GM12872 (cell line): ENCODE measurements around the gene ERICH6.

Experiments used
- CTCF ChIP-seq: IDR thresholded peaks from 3 replicates; pipeline ENCODE4 v1.5.1; 2011; ENCODE audit warnings: low read depth, mild to moderate bottlenecking, low read length, moderate library complexity; ENCODE audit not compliant: insufficient read depth

ERICH6 gene

GRCh38 chr3:150635526-150635925 is 68.2 kb downstream of the ERICH6 start:
- TF ChIP-seq CTCF: no peak

DNA sequence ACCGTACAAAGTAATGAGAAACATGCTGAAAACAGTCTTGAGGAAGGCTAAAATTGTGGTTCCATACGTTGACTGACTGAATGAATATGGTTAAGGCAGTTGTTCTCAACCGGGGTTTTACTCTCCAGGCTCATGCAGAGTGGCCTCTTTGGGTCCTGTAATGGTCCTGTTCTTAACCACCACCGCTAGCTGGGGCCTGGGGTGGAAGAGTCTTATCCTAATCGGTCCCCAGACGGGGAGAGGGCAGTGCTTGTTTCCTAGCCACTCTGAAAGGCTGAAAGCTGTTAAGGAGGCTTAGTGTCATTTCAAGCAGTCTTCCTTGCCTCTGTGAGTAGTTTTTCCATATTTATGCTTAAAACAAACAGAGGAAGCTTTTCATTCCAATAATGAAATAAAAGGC is 68.6 kb downstream of the ERICH6 start:
- no peak for TF ChIP-seq CTCF

DNA sequence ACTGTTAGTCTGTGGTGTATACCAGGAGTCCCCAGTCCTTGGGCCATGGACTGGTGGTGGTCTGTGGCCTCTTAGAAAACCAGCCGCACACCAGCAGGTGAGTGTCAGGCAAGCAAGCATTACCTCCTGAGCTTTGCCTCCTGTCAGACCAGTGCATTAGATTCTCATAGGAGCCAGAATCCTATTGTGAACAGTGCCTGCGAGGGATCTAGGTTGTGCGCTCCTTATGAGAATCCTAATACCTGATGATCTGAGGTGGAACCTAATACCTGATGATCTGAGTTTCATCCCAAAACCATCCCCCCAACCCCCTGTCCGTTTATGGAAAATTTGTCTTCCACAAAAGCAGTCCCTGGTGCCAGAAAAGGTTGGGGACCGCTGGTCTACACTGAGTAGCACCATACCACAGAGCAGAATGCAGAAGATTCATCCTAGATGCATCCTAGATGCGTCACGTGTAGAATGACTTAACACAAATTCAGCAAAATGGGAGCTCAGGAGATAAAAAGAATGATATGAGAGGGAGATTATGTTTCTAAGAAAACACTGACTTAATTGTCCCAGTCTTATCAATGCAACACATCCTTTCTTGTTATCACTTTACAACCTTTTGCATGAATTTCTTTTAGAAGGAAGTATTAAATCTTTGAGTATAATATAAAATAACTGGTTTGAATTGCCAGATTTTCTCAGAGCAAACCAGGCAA is 72.1 kb downstream of the ERICH6 start:
- TF ChIP-seq CTCF: no peak

DNA sequence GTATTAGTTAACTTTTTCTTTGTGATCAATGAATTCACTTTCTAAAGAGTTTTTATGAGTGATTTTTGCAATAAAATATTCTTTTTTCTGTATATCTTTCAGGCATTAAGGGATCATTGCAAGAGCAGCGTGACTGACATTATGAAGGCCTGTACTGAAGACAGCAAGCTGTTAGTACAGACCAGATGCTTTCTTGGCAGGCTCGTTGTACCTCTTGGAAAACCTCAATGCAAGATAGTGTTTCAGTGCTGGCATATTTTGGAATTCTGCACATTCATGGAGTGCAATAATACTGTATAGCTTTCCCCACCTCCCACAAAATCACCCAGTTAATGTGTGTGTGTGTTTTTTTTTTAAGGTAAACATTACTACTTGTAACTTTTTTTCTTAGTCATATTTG is 76.2 kb downstream of the ERICH6 start:
- no peak for TF ChIP-seq CTCF

- no peak for TF ChIP-seq CTCF
Measured at GRCh38 chr3:150626148-150626930, 77.4 kb downstream of the ERICH6 start.

DNA sequence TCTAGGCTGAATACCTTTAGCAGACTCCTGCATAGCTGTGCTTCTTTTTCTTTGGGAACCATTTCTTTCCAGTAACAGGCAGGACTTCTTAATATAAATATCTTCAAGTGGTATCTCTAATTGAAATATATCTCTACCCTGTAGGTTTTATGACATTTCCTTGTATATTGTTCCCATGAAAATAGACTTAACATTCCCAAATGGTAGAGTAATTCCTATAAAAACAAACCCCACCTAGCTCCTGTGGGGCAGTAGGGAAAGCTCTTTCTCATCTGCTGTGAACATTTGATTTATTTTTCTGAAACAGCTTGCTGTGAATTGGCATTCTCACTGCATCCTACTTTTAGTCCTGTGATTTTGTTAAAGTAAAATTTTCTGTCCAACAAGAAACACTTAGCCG is 79.8 kb downstream of the ERICH6 start:
- no peak for TF ChIP-seq CTCF

GRCh38 chr3:150620002-150620689 is 83.6 kb downstream of the ERICH6 start:
- no peak for TF ChIP-seq CTCF
